ENCODE data around the gene CRHR1.
"Not testable (repeated sequence)": the region's sequence is repeated elsewhere in the genome, so short reads cannot be mapped to it uniquely, and the experiment has no call there.

CRHR1 gene

DNA sequence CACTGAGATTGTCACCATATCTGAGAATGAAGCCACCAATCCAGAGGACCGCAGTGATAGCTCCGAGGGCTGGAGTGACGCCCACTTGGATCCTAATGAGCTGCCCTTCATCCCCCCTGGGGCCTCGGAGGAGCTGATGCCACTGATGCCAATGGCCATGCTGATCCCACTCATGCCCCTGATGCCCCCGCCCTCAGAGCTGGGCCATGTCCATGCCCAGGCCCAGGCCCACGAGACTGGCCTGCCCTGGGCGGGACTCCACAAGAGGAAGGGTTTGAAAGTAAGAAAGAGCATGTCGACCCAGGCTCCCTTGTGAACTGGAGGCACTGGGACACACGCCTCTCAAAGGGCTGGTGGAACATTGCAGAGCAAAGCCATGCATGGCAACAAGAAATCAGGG, 62.5 kb downstream of the CRHR1 start:
- no peak for DNase-seq

DNA sequence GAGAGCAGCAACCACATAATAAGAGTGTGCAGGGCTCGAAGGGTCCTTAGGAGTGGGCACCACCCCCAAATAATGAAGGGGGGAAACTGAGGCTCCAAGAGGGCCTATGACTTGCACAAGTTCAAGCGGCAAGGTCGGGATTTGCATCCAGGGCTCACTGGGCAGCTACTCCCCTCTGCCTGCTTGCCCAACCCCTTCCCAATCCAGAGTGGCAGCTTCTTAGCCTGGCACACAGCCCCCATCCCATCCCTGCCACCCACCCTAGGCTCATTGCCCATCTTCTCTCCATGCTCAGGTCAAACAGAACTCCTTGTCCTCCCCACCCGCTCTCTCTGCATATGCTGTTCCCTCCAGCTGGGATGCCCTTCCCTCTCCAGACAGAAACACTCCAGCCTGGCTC, 63.0 kb downstream of the CRHR1 start:
- no peak for DNase-seq

DNA sequence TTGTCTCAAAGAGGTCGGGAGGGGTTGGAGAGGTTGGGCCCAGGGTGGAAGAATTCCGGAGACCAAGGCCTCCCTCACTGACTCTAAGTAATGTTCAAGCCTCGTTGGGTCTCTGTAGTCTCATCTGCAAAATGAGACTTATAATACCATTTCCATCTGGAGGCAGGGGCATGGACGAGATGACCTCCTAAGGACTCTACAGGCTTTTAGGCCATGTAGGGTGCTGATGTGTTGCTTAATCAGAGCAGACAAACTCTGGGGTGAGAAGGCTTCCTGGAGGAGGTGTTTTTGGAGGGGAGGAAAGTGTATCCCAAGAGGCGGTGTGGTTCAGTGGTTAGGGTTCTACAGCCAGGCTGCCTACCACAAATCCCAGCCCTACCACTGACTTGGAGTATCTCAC, 63.6 kb downstream of the CRHR1 start:
- DNase-seq, result no peak

DNA sequence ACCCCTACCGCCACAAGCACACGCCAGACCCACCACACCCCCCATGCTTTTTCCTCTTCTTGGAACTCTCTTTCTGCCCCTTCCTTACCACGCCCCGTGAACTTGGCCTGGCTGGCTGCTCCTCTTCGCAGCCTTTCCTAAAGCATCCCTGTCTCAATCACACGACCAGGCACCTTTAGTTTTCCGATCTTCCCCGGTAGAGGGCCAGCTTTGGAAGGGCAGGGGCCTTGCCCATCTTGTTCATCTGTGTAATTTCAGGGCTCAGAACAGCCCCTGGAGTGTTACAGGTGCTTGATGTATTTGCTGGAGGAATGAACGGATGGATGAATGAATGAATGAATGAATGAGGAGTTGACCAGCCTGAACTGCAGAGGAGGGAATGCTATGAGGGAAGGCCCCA, 64.3 kb downstream of the CRHR1 start:
- peak in 1 of 2 experiments; percentile 47 for DNase-seq

DNA sequence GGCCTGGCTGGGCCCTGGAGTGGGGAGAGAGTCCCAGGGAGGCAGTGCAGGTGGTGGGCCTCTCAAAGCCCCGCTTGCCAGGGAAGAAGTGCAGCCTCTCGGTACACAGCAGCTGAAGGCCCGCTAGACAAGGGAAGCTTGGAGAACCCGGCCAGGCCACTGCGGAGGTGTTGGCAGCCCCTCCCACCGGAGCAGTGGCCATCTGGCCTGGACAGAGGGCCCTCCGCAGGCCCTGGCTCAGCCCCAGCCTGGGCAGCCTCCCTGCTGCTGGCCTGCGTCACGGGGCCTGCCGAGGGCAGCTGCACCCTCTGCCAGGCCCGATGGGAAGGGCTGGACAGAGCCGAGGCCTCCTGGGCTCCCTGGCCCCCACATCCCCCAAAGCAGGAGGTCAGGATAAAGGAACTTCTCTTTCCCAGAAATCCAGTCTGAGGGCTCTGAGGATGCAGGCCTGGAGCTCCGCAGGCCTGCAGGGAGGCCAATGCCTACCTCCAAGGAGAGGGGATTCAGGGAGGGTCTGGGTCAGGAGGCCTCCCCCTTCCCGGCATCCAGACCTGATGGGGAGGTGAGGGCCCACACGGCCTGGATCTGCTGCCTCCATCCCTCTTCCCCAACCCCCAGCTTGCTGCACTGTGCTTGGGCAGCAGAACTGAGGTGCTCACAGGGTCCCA, 64.9 kb downstream of the CRHR1 start:
- peak in 1 of 2 experiments; percentile 53 for DNase-seq

DNA sequence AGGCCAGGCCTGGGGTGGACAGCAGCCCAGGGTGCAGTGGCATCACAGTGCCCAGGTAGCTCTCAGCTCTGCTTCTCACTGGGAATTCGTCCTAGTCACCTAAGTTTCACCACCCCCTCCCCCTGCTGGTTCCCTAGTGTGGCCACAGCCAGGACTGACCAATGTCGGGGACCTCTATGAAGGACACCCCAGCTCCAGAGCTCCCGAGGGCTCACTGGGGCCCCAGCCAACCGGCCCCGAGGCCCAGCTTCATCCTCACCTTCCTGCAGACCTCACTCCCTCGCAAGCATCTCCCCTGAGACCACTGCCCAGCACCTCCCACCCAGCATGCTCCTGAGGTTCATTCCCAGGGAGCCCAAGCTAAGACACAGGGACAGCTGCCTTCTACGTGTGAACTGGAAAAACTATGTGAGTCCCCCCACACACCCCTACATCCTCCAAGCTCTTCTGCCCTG, 65.4 kb downstream of the CRHR1 start:
- DNase-seq, result no peak

DNA sequence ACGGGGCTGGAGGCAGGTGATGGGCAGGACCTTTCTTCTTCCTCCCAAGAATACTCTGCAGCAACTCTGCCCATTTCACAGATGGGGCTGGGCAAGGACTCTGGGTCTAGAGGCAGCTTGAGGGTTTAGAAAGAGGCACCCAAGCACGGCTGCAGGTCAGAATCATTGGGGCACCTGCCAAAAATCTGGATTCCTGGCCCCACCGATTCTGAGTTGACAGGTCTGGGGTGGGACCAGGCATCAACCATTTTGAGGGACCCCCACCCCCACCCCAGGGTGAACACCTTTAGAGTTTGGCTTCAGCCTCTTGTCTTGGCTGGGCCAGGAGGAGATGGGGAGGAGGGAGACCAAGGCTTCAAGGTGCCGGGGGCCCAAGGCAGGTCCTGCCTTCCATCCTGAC, 65.9 kb downstream of the CRHR1 start:
- no peak for DNase-seq

DNA sequence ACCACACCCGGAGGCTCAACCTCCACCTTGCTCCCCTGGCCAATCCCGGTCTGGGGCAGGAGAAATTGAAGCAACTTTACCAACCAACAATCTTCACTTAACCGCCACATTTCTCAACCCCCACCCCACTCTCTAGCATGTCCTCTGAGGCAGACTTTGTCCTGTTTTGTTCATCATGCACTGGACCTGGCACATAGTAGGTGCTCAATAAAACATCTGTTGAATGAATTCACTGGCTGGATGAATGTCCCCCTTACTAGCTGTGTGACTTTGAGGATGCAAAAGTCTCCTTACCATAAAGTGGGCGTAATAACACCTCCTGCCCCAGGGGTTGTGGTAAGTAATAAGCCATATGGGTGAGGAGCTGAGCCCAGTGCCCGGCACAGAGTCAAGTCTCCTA, 66.3 kb downstream of the CRHR1 start:
- no peak for DNase-seq

DNA sequence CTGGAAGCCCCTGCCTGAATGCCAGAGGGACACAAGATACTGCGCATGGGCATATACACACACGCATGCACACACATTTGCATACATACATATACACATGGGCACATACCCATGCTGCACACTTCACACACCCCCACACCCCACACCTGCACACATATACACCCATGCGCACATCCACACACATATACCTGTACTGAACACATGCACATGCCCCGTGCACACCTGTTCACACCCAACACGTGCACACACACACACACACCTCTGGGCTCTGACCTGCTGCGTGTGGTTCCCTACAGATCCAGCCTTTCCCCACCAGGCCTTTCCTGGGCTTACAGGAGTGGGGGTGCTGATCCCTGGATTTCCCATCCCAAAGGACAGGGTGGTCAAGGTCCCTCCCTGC, 66.9 kb downstream of the CRHR1 start:
- DNase-seq, result no peak

DNA sequence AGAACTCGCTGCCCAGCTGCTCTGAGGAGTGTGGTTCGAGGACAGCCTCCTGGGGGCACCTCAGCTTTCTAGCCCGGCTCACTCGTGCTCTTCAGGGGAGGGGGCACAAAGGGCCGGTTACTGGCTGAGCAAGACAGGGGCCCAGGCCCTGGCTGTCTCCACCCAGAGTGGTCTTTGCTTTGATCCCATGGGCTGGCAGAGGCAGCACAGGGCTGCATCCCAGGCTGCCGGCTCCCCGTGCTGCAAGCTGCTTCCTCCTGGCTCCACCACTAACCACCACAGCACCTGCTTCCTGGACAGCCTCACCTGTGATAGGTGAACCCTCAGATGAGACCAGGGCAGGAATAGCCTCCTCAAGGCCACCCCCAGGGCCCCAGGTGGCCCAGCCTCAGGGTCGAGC, 67.3 kb downstream of the CRHR1 start:
- no peak for DNase-seq

DNA sequence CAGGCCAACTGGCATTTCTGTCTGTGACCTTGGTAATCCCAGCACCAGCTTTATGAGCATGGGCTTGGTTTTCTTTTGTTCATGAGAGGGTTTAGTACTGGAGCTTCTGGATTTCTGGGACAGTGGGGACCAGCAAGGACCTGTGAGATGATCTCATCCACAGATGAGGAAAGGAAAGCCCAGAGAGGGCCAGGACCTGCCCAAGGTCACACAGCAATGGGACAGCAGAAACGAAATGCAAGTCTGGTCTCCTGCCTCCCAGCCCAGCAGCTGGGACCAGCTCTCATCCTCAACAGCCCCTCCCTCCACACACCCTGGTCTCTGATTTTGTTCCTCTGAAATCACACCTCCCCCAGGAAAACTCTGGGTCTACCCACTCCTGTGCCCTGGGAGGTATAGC, 67.8 kb downstream of the CRHR1 start:
- DNase-seq, result no peak

DNA sequence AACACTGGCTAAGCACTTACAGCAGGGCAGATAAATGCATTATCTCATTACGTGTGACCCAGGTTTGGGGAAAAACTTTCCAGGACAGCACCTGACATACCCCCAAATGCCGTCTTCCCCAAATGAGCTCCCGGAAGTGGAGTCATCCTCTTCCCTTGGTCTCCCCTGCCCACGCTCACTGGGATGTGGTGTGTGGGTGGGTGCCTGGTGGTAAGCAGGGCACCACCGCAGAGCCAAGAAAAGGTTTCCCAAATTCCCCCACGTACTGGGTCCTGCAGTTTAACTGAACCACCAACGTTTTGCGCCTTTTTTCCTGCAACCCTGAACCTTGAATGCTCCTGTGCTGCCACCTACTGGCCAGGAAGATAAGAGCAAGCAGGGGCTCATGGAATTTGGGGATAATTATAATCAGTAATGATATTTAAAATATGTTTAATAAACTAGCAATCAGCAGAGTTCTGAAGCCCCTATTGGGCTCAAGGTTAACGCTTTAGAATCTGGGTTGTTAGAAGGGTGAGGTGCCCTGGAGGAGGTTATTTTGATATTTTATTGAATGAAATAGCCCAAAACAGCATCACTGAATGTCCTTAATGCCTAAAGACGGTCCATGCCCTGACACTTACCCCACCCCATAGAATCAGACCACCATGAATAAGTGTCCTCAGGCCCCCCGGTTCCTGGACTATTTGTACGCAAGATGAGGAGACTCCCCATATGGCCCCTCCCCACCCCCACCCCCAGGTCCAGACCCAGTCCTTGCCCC, 68.6 kb downstream of the CRHR1 start:
- peak; percentile 74 to 82 for DNase-seq

DNA sequence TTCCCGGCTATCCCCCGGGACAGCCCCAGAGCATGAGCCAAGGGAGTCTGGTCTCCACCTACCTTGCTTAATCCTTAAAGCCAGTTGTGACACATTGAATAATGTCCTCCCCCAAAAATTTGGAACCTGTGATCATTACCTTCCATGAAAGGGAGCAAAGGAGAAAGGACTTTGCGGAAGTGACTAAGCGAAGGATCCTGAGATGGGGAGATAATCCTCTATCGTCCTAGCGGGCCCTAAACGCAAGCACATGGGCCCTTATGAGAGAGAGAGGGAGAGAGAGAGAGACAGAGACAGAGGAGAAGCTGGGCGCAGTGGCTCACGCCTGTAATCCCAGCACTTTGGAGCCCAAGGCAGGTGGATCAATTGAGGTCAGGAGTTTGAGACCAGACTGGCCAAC, 70.1 kb downstream of the CRHR1 start:
- no peak for DNase-seq

DNA sequence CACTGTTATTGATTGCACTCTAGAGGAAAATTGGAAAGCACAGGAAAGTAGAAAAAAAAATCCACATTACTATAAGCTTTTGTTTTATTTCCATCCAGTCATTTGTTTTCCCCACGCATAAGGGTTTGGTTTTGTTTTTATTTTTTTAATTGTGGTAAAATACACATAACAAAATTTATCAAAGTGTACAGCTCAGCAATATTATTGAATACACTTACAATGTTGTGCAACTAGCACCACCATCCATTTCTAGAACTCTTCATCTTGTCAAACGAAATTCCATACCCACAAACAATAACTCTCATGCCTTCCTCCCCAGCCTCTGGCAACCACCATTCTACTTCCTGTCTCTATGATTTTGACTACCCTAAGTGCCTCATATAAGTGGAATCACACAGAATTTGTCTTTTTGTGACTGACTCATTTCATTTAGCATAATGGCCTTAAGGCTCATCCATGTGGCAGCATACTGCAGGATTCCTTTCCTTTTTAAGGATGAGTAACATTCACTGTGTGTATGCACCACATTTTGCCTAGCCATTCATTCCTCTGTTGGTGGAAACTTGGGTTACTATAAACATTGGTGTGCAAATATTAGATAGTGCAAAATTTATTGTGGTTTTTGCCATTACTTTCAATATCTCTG, 71.7 kb downstream of the CRHR1 start:
- DNase-seq, result no peak

DNA sequence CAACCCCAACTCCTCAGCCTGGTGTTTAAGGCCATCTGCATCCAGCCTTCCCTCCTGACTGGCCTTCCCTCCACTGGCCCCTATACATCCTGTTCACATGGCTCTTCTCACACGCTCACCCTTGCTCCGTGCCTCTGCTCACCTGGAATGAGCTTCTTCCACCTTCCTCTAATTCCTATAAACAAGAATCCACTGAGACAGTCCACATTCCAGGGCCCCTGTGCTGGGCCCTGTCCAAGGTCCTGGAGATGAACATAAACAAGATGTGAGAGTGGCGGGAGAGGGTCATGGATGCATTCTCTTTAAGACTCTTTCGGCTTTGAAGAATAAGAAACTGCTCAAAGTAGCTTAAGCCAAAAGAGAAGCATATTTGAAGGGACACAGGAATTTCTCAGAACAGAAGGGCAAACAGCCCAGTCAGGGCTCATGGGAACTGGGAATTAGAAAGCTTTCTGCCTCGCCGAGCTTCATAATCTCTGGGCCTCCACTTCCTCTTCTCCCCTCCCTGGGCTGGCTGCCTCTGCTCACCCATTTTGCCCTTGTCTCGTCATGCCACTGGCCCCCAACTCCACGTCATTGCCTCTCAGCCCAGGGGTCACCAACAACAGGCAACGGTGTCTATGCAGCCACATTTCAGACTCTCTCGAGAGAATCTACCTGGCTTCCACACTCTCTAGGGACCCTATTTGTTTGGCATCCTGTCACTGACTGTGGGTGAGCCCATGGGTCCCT, 74.0 kb downstream of the CRHR1 start:
- no peak for DNase-seq

DNA sequence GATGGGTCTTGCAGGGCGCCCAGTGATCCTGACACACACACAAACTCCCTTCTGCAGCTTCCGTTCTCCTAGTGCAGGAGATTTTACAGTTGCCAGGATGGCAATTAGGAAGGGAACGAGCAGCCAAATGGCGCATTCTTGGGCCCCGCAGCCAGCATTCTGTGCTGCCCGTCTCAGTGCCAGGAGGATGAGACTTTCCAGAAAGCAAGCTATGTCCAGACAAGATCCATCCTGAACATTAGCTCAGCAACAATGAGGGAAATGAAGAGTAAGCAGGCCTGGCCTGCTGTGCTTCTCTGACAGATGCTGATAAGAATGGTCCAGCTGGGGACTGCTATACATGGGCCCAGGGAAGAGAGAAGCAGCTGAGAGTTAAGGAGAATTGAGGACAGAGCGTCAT, 77.0 kb downstream of the CRHR1 start:
- DNase-seq, result no peak

DNA sequence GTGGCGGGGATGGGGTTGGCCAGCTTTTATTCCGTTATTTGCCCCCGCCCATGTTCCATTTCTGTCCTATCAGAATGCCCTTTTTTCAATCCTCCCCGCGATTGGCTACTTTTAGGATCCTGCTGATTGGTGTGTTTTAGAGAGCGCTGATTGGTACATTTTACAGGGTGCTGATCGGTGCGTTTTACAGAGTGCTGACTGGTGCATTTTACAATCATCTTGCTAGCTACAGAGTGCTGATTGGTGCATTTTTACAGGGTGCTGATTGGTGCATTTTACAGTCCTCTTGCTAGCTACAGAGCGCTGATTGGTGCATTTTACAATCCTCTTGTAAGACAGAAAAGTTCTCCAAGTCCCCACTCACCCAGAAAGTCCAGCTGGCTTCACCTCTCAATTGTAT, 78.0 kb downstream of the CRHR1 start:
- DNase-seq, result not testable (repeated sequence)

DNA sequence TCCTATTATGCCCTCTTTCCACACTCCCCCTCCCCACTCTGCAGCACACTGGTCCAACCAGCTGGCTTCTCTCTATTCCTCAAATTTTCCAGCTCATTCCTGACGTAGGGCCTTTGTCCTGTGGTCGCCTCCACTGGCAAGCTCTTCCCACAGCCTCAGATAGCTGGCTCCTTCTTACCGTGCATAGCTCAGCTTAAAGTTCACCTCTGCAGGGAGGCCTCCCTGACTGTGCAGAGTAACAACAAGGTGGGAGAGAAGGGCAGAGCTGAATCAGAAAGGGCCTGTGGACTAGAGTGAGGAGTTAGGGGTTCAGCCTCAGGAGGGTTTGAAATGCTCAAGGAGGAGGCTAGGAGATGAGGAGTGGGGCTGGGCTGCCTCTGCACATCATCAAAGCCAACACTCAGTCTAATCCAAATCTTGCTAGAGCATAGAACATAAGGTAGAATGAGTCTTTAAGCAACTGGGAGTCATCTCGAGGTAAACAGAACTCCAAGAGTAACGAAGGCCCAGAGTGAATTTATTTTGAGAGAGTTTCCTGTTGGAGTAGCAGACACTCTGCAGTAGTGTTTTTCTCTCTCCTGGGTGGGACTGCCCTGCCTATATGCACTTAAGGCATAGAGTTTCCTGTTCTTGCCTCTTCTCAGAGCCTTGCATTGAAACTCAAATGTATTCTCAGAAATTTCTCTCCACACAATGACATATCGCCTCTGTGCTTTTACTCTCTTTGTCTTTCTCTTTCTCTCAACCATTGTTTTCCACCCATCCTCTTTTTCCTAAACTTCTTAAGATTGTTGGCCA, 79.9 kb downstream of the CRHR1 start:
- DNase-seq, result no peak

DNA sequence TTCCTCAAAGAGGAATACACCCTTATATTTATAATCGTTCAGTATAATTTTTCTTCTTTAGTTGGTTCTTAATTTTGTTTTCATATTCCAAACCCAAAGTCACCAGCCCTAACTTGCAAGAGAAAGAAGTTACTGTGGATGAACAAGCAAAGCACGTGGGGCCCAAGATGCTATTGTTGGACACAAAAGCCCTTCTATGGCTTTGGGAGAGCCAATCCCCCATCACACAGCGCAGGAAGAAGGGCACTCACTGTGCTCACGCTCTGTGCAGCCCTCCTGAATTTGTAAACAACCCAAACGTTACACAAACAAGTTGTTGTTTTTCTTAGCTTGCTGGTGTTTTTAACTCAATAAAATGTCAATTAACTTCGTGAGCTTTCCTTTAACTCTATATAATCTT, 83.1 kb downstream of the CRHR1 start:
- DNase-seq, result no peak

DNA sequence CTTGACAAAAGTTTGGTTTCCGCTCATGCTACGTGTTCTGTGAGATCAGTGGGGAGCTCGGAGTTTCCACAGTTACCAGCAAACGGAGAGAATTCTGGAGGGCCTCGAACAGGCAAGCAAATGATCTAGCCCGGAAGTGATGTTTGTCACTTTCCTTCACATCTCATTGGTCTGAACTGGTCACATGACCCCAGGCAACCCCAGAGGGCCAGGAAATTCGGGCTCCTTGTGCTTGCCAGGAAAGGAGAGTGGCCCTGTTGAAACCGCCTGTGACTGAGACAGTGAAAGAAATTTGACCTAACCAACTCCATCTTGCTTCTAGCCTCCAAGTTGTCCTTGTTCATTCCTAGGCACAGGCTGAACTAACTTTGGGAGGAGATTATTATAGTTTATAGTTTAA, 83.6 kb downstream of the CRHR1 start:
- DNase-seq, result no peak

DNA sequence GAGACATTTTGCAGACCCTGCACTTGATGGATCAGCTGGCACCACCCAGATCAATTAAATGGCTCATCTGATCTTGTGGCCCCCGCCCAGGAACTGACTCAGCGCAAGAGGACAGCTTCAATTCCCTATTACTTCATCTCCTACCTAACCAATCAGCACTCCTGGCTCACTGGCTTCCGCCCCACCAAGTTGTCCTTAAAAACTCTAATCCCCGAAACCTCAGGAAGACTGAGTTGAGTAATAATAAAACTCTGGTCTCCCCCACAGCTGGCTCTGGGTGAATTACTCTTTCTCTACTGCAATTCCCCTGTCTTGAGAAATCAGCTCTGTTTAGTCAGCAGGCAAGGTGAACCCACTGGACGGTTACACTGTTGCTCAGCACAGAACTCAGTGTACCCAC, 84.2 kb downstream of the CRHR1 start:
- DNase-seq, result no peak

DNA sequence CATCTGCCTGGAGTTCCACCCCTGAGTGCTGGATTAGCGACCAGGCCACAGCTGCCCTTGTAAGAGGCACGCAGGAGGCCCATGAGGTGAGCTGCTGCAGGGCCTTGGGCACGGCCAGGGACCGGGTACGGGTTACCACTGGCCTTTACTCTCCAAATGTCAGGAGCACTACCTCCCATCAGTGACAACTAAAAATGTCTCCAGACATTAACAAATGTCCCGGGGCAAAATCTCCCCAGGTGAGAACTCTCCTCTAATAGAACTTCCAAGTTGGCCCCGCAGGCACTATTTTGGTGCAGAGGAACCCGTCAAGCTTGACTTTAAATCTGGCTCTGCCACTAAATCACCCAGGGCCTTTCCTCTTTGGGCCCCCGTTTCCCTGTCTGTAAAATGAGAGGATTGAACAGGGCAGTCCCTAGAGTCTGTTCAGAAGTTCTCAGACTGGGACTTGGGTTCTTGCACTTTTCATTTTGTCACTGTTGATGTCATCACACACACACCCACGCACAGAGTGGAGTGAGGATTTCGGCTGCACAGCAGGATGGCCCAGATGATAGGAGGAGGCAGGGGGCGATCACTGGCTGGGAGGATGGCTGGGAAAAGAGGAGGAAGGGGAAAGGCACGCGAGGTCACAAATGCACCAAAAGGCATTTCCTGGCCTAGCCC, 85.7 kb downstream of the CRHR1 start:
- no peak for DNase-seq
